HL-60/S4 treated with retinoic acid at 250 ng/mL for 4 days and 3 days (cell line): ENCODE results near the gene IRF6.

Experiments used
- in situ Hi-C: fragments of 300-500 bp; cut with MboI; formaldehyde crosslinking; loops from 2 replicates; pipeline ENCODE4 v1.7.0; 2022; ENCODE audit warnings: low sequenced_read_pairs

Gene IRF6

DNA sequence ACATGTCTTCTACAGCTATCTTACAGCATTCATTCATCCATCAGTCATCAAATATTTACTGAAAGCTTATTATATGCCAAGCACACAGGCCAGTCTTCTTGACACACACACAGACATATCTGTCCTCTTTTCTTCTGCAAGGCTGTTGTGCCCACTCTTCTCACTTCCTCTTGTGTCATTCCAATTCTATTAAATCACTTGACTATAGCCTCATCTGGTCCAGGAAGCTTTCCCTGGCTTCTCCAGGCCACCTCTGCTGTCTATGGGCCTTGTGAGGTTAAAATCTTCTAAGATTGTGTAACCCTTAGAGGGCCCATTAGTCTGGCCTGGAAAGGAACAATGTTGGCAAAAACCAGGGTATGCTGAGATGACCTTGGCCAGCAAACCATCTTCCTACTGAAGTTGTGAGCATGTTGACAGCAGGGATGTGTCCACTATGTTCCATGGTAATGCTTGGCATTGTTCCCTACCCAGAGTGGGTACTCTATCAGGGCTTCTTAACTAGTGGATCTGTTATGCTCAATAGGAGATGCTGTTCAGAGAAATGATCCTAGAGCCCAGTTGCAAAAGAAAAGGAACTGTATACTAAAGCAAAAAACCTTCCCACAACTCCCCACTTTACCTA lies 44.8 kb downstream of the IRF6 start:
- in situ Hi-C loops = no loop called here

DNA sequence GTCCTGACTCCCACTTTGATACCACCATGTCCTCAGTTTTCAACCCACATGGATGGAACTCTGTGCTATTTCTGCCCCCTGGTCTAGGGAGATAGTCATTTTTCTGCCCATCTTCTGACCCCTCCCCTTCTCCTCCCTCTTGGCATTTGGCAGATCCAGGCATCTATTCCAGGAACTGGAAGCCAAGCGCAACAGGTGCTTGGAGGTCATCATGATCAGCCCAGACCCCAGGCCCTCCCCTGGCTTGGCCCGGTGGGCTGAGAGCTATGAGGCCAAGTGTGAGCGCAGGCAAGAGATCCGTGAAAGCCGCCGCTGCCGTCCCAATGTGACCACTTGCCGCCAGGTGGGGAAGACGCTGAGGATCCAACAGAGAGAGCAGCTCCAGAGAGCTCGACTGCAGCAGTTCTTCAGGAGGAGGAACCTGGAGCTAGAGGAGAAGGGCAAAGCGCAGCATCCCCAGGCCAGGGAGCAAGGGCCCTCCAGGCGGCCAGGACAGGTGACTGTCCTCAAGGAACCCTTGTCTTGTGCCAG lies 46.0 kb downstream of the IRF6 start:
- in situ Hi-C loops = no loop called here

DNA sequence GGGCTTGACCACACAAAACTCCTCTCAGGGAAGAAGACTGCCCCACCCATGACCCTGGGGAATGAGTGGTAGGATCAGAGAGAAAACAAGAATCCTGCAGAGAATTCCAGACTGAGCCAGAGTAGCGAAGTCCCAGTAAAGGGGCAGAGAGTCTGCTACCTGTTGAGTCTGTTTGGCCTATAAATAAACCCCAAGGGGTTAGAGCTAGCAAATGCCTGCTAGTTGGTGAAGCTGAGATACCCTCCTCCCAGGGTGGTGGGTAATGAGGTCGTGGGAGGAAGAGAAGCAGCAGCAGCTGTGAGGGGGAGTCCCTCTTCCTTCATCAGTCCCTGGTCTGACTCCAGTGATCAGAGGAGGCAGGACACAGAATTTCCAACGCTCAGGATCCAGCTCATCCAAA lies 47.5 kb downstream of the IRF6 start:
- in situ Hi-C loops = no loop called here

DNA sequence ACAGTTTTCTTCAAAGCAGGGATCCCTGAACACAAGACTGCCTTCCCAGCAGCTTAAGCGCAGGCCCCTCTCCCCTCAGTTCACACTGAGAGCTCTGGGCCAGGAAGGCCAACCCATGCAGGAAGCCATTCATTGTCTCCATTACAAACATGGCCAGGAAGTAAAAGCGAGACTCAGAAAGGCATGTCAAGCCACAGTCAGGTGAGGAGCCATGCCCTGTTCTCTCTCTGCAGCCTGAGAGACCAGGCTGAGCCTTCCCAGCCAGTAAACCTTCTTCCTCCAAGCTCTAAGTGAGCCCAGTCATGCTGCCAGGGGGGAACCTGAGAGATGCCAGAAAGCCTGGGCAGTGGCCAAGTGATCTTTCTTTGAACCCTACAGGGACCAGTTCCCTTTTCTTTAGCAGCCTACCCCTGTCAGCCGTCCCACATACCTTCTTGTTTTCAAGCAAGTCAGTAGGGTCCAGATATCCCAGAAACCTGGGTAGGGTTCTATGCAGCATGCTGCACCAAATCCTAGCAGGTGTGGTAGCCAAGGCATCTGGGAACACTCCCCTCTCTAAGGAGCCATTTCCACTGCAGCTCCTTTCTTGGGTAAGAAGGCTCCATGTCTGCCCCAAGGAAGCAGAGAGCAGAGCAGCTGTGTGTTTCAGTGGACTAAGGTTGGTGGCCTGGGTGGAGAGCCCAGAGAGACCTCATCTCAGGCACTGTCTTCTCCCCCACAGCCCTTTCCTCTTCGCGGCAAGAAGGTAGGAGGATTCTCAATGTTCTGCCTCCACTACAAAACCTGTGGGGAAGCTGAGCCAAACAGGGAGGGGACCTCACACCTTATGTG lies 49.1 kb downstream of the IRF6 start:
- in situ Hi-C loops = no loop called here

DNA sequence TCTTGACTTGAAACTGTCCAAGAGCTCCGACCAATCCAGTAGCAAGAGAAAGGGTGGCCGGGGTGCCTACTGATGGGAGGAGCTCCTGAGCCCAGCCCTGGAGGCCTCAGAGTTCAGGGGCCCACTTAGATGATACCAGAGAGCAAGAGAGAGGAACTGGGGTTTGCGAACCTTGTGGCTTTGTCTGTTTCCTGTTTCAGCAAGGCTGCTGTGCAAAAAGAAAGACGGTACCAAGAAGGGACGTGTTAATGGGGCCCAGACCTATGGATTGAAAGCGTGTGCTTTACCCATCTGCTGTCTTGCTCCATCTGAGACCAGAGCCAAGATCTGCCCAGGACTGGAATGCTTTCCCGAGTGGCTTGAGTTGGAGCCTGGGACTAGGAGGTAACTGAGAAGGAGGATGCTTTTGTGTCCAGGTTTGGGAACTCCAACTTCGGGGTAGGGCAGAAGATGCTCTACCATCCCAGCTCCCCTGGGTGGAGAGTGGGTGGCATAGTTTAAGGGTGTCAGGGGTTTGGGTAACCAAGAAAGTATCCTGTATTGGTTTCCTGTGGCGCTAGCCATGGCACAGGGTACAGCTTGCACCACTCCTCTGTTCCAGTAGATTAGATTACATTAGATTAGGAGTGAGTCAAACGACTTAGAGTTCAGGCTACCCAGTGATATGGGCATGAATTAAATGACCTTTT lies 49.9 kb downstream of the IRF6 start, which contains the start of gene TRAF3IP3:
TRAF3IP3 (plus strand) TSS at position 128 of the 689 bp plus-strand sequence. CDS start 3,987 bp downstream, outside the sequence.
- in situ Hi-C loops = no loop called here

DNA sequence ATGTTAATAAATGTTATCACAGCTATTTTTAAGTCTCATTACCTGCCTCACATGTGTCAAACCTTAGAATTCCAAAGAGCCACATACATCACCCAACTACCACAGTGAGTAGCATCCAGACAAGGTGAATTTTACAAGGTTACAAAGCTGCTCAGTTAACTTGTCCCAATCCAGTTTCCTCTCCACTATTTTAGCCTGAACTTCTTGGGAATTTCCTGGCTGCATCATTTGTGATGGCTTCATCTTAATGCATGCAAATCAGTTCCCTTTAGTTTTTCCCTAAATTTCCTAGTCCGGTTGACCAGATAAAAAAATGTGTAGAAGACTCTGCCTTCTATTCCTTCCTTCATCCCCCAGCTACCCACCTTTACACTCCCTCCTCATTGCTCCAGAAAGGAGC lies 50.7 kb downstream of the IRF6 start:
- in situ Hi-C loops = no loop called here

DNA sequence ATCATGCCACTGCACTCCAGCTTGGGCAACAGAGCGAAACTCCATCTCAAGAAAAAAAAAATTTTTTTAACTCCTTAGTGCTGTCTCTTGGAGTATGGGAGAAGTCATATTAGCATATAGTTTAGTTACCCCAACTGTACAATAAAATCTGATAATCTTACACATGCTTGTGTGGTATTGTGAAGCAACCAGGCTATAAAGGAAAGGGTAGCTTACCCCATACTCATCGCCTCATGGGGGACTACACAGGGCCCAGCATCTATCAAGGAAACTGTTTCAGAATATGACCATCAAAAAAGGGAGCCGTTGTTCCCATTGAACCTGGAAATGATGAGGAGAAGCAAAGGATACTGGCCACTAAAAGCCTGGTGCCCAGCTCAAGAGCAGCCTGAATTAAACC lies 53.1 kb downstream of the IRF6 start:
- in situ Hi-C loops = no loop called here

DNA sequence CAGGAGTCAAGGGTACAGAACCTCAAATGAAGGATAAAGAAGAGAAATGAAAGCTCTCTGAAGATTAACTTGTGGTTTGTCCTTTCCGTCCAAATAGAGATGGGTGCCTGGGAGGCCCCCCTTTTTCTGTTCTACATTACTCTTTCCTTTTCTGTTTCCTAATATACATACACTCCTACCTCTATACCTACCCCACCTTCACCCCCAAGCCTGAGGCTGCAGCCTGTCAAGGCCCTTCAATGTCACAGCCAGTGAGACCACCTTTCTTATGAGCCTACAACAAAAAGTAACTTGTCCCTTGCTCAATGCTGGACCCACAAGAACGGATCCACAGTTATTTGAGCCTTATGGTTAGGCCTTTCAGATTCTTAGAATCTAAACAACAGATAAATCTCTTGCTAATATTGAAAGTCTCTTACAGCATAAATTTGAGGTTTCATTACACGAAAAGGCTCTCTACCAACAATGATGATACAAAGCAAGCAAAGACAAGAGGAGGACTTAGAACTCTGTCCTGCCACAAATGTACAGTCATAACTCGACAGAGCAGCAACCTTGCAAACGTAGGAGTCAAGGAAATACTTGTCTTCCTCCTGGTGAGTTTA lies 54.2 kb downstream of the IRF6 start:
- in situ Hi-C loops = no loop called here

DNA sequence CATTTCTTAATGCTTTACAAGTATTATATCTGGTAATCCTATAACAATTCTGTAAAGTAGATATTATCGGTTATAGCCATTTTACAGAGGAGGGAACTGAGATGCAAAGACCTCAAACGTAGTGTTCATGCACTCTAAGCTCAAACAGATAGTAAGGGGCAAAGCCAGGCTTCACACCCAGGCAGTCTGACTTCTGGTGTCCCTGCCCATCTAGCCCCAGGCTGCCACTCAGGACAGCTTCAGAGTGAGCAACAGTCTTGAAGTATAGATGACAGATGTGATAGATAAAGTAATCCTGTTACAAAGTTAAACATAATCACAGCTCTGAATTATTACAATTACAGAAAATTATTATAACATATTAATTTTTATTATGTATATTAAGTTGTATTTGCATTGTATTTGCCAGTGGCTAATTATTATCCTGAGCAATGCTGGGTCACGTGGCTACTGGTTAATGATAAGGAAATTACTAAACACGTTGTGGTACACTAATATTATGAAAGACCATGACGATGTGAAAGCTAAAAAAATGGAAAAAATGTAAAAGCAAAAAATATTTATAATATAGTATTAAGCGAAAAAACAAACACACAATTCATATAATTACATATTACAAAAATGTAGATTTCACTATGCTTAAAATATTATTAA lies 56.1 kb downstream of the IRF6 start:
- in situ Hi-C loops = no loop called here

DNA sequence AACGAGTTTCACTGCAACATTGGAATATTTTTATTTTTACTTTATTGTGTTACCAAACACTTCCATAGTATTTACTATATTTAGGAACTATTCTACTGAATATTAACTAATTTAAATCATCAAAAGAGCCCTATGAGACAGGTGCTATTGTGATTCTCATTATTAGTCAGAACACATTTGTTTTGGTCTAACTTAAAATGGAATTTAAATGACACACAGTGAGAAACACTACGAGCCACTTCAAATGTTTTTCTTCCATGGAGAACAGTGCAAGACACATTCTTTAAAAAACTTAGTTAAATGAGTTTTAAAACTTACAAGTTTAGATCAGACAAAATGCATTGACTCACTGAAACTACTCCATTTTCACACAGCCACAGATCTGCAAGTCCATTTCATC lies 56.7 kb downstream of the IRF6 start:
- in situ Hi-C loops = no loop called here

DNA sequence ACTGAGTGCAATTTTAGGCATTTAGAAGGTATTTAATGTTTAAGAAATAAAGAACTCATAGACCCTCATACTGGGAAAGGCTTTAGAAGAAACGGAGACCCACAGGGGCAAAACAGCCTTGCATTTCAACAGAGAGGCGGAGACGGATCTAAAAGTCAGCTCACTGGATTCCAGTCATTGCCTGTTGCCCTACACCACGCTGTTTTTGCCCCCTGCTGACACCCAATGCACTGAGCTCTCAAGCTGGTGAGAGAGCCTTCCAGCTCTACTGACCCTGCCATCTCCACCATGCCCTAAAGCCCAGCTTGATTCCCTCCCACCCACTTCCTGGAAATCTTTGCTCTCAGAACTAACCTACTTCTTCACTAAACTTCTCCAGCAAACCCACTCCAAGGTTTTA lies 57.3 kb downstream of the IRF6 start:
- in situ Hi-C loops = no loop called here

DNA sequence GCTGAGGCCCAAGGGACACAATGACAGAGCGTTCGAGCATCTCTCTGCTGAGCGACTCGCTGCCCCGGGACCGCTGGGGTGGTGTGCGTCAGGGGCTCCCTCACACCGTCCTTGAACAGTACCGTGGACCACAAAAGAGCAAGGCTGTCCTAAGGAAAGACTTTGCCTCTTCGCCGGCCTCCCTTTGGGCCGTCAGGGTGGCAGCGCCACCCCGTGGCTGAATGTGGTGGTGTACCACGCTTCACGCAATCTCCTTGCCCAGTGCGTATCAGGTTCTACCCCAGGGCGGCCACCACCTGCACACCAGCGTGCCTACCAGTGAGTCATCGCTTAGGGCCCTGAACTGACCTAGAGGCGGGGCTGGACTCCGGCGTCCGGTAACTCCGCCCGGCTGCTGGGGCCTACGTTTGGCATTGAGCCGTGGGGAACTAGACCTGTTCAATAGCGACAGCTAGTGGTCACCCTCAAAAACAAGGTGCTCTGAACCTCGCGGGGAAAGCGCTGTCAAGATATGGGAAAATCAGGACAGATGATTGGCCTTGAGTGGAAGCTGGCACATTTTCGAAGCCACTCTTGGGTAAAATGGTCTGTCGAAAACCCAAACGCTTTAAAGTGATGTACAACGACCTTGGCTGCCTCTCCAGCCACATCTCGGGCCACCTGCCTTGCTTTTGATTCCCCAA lies 58.2 kb downstream of the IRF6 start:
- in situ Hi-C loops = no loop called here

DNA sequence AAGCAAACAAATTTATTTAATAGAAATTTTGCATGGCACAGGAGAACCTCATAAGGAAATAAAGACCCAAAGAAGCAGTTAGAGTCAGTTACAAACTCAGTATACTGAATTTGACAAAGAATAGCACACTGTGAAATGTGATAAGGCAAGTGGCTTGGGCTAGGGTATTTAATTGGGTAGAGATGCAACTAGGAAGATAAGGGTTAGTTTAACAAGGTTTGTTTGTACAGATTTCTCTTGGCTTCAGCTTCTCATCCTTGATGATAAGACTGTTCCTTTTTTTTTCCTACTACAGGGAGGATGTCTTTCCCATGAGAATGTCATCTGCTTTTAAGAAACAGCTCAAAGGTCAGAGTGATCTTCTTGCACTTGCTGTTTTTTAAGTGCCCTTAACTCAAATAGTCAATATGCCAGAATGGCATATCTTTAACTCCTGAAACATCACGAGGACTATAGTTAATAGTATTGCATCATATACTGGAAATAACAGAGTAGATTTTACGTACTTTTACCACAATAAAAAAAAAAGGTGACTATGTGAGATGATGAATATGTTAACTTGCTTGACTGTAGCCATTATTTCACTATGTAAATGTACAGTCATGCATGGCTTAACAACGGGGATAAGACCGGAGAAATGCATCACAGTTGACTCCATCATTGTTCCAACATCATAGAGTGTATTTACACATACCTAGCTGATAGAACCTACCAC lies 59.3 kb downstream of the IRF6 start:
- in situ Hi-C loops = no loop called here

DNA sequence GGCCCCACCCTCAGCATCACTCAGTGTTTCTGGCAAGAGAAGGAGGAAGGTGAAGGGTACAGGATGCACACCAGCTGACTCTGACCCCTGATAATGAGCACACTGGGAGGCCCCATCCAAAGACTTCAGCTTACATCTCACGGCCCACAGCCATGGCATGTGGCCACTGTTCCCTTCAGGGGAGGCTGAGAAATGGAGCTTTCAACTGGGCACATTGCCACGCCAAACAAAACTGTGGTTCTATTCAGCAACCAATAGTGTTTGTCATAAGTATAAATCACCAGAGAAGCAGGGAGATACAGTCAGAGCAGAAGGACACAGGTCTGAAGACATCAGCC lies 62.8 kb downstream of the IRF6 start:
- in situ Hi-C loops = no loop called here

DNA sequence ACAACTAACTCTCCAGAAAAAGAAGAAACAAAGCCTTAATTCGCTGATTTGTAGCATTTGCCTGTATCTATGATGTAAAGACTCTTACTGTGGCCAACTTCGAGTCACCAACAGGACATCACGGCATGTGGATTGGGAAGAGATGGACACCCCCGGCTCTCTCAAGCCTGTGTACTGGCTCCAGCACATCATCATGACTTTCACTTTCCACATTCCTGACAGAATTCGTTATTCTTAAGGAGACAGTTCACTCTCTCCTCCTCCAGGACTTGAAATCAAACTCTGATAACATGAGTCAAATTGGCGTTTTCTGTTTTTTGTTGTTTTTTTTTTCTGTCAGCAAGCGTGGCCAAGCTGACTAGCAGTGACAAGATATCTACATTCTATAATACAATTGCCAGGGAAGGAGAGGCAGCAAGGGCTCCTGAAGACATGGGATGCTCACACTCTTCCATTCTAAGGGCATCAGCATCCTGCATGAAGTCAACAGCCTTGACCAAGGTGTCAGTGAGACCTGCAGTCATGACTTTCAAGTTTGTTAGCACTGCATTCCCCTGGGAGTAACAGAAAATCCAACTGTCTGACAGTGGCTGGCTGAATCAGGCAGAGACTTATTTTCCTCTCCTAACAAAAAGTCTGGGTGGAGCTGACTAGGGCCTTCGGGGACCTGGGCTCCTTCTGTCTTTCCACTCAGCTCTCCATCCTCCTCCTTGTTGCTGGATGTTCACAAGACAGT lies 63.4 kb downstream of the IRF6 start:
- in situ Hi-C loops = no loop called here

DNA sequence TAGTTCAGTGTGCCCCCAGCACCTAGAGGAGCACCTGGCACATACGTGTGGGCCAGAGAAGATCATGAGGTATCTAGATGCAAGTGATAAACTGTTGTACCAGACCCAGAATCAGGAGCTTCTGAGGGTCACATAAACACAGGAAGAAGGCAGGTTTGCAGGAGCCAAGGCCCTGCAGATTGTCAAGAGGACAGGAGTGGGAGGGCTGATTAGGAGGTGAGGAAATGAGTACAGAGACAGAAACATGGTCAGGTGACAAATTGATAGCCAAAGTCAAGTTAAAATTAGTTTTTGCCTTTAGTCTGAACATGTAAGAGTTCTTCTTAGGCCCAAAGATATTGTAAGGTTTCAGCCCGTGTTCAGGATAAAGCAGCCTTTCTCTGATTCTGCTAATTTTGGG lies 64.1 kb downstream of the IRF6 start:
- in situ Hi-C loops = no loop called here

DNA sequence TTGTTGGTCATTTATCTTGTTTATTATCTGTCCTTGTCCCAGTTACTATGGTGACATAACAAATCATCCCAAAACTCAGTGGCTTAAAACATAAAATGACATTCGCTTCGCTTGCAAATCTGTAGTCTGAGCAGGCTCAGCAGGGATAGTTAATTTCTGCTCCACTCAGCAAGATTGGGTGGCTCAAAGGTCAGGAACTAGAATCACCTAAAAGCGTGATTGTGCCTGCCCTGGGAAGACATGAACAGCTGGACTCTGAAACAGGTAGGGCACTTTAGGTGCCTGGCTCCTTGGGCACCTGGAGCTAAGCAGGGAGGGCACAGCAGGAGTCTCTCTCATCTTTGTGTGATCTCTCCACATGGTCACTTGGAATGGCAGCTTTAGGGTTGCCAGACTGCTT lies 64.7 kb downstream of the IRF6 start:
- in situ Hi-C loops = no loop called here

DNA sequence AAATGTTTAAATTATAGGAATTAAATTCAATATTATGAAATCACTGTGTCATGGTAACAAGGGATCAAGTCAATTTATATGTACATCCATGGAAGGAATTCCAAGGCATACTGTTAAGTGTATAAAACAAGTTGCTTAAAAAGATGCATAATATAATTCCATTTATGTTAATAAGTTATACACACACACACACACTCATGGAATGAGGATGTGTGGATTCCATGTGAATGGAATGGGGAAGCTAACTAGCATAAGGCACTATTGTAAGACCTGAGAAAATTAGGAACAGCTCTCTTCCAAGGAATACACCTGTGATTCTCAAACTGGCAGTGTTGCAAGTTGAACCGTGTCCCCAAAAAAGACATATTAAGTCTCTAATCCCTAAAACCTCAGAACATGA lies 67.7 kb downstream of the IRF6 start:
- in situ Hi-C loops = no loop called here

DNA sequence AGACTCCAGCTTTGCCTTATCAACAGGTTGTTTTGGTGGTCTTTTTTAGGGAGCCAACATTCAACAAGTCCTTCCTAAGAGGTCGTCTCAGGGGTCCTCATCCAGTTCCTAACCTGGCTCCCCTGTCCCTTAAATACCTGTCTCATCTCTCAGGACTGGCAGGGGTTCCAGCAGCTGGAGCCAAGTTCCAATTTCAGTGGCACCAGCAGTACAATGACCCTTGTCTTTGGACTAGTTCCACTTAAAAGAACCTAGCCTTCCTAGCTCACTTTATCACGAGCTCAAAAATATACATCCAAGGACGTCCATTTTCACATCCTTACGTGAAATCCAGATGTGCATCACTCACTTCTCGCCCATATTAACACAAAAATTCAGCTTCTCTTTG lies 68.8 kb downstream of the IRF6 start:
- in situ Hi-C loops = no loop called here
